Islet precursor cell (in vitro differentiated cells): Measurements from ENCODE around the gene ITGA3.

Source experiments
- DNase-seq: peaks from one replicate; pipeline ENCODE4 v3.0.0-alpha.2; 2018

ITGA3 gene

GRCh38 chr17:50072925-50073324, 17.0 kb downstream of the ITGA3 start:
- DNase-seq, result no peak

- no peak for DNase-seq
Observed at GRCh38 chr17:50074227-50074626, 18.3 kb downstream of the ITGA3 start.

- DNase-seq, result no peak
Observed at GRCh38 chr17:50075446-50076032, 19.6 kb downstream of the ITGA3 start.

- DNase-seq, result no peak
Observed at GRCh38 chr17:50076221-50076590, 20.3 kb downstream of the ITGA3 start.

- no peak for DNase-seq
Observed at GRCh38 chr17:50076591-50077235, 20.8 kb downstream of the ITGA3 start.

- DNase-seq, result no peak
Observed at GRCh38 chr17:50078430-50078829, 22.5 kb downstream of the ITGA3 start.

- peak; percentile 76 for DNase-seq
Observed at GRCh38 chr17:50079334-50080095, 23.6 kb downstream of the ITGA3 start.

GRCh38 chr17:50080096-50080480, 24.2 kb downstream of the ITGA3 start:
- no peak for DNase-seq

GRCh38 chr17:50080827-50081226, 24.9 kb downstream of the ITGA3 start:
- no peak for DNase-seq

GRCh38 chr17:50081757-50082156, 25.8 kb downstream of the ITGA3 start:
- no peak for DNase-seq

GRCh38 chr17:50087246-50087911, 31.5 kb downstream of the ITGA3 start:
- peak; percentile 96 for DNase-seq

GRCh38 chr17:50087912-50088405, 32.0 kb downstream of the ITGA3 start:
- no peak for DNase-seq

GRCh38 chr17:50088952-50089825, 33.3 kb downstream of the ITGA3 start:
- DNase-seq, result no peak

- DNase-seq, result no peak
Observed at GRCh38 chr17:50090071-50090470, 34.2 kb downstream of the ITGA3 start.

GRCh38 chr17:50090971-50091917, 35.3 kb downstream of the ITGA3 start:
- DNase-seq, result no peak

- DNase-seq, result no peak
Observed at GRCh38 chr17:50091918-50092285, 36.0 kb downstream of the ITGA3 start.

GRCh38 chr17:50093246-50093645, 37.3 kb downstream of the ITGA3 start:
- DNase-seq, result no peak

GRCh38 chr17:50093807-50094206, 37.9 kb downstream of the ITGA3 start:
- no peak for DNase-seq

GRCh38 chr17:50094243-50094752, 38.4 kb downstream of the ITGA3 start:
- DNase-seq, result peak; percentile 94

- peak; percentile 97 for DNase-seq
Observed at GRCh38 chr17:50094753-50095619, 39.1 kb downstream of the ITGA3 start, which contains the start of gene PDK2. Gene PDK2 (plus strand): TSS chr17:50095351. CDS start chr17:50095436, 85 bp downstream.
